Endothelial cell of umbilical vein (primary cell): ENCODE results near the gene PAK2.

Experiments used
- EZH2 ChIP-seq: IDR thresholded peaks from 2 replicates; pipeline ENCODE4 v1.6.1; 2012; ENCODE audit warnings: borderline replicate concordance, low read depth, mild to moderate bottlenecking, moderate library complexity, low read length, inconsistent platforms; ENCODE audit not compliant: severe bottlenecking
- FOS ChIP-seq: IDR thresholded peaks from 2 replicates; pipeline ENCODE4 v1.6.1; 2011; ENCODE audit warnings: mild to moderate bottlenecking, low read length, moderate library complexity, borderline replicate concordance; ENCODE audit not compliant: insufficient read depth
- GATA2 ChIP-seq: IDR thresholded peaks from 2 replicates; pipeline ENCODE4 v1.7.0; 2011; ENCODE audit warnings: low read depth, mild to moderate bottlenecking, moderate library complexity, mixed read lengths, low read length; ENCODE audit not compliant: insufficient read length, insufficient read depth
- MYC ChIP-seq: IDR thresholded peaks from one replicate; pipeline ENCODE4 v1.6.1; 2011; ENCODE audit warnings: mild to moderate bottlenecking, low read depth, low read length
- POLR2A ChIP-seq: IDR thresholded peaks from 2 replicates; pipeline ENCODE4 v1.6.1; 2012; ENCODE audit warnings: low read depth, mild to moderate bottlenecking, control low read depth, low read length
- POLR2AphosphoS5 ChIP-seq: IDR thresholded peaks from 2 replicates; pipeline ENCODE4 v1.6.1; 2012; ENCODE audit warnings: low read depth, mild to moderate bottlenecking, control low read depth, low read length, moderate library complexity; ENCODE audit not compliant: insufficient read depth
- TF ChIP-seq, protein P1 (sequence below), 2 donors: IDR thresholded peaks; 1 replicate in 1 of 2; 2 replicates in 1 of 2; pipeline ENCODE4 v1.5.1; 2011; ENCODE audit warnings: low read length in 2 of 2, mild to moderate bottlenecking in 2 of 2, moderate library complexity in 2 of 2, control low read depth in 1 of 2, inconsistent platforms in 1 of 2, low read depth in 1 of 2; ENCODE audit not compliant: insufficient read depth in 1 of 2; ENCODE audit errors: extremely low read depth in 1 of 2
- TF ChIP-seq, protein P2 (sequence below): IDR thresholded peaks from 2 replicates; pipeline ENCODE4 v1.6.1; 2011; ENCODE audit not compliant: insufficient read depth, insufficient read length

DNA sequence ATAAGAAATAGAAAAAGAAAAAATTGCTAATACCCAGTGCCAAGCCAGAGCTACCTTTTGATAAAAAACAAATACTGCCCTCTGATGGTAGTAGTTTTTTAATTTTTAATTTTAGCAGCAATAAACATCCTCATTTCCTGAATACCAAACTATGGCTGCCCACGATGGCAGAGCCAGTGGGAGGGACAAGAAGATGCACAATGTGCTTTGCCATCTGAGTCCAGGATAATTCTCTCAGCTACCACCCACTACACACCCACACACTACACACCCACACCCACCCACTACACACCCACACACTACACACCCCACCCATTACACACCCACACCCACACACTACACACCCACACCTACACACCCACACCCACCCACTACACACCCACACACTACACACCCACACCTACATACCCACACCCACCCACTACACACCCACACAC is 45.4 kb upstream of the PAK2 start:
- TF ChIP-seq, protein P1, sequence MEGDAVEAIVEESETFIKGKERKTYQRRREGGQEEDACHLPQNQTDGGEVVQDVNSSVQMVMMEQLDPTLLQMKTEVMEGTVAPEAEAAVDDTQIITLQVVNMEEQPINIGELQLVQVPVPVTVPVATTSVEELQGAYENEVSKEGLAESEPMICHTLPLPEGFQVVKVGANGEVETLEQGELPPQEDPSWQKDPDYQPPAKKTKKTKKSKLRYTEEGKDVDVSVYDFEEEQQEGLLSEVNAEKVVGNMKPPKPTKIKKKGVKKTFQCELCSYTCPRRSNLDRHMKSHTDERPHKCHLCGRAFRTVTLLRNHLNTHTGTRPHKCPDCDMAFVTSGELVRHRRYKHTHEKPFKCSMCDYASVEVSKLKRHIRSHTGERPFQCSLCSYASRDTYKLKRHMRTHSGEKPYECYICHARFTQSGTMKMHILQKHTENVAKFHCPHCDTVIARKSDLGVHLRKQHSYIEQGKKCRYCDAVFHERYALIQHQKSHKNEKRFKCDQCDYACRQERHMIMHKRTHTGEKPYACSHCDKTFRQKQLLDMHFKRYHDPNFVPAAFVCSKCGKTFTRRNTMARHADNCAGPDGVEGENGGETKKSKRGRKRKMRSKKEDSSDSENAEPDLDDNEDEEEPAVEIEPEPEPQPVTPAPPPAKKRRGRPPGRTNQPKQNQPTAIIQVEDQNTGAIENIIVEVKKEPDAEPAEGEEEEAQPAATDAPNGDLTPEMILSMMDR (IDR thresholded peaks at IDR 0.05; ENCODE audit: extremely low read depth in 1 of 2, insufficient read depth in 1 of 2, low read depth in 1 of 2, low read length in 2 of 2) = no peak
- no peak for TF ChIP-seq POLR2AphosphoS5
- TF ChIP-seq POLR2A = no peak
- no peak for TF ChIP-seq GATA2
- TF ChIP-seq, protein P2, sequence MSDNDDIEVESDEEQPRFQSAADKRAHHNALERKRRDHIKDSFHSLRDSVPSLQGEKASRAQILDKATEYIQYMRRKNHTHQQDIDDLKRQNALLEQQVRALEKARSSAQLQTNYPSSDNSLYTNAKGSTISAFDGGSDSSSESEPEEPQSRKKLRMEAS = no peak
- no peak for TF ChIP-seq EZH2
- no peak for TF ChIP-seq FOS
- TF ChIP-seq MYC = no peak
